Aorta (tissue), 5 donors: ENCODE measurements around the gene CEP170. TPM values are rescaled to one million over a fixed set of nuclear protein-coding genes. Genes with fewer than 3 reads are reported as not detected.
"Not testable (repeated sequence)": the region's sequence is repeated elsewhere in the genome, so short reads cannot be mapped to it uniquely, and the experiment has no call there.

Experiments used
- ATAC-seq: fragments of 200-7000 bp; cut with Tn5 transposase; one replicate; pipeline ENCODE4 v1.9.1; 2022; ENCODE audit warnings: moderate library complexity; ENCODE audit not compliant: low FRiP score
- DNase-seq, 2 donors: peaks; one replicate each; pipeline ENCODE4 v3.0.0-alpha.2; 2020
- H3K27ac ChIP-seq, 2 donors: one replicate each; pipeline ENCODE4 v1.5.1; 2013; ENCODE audit warnings: low read length in 2 of 2, mild to moderate bottlenecking in 2 of 2, moderate library complexity in 2 of 2, control low read depth in 1 of 2, inconsistent platforms in 1 of 2, low read depth in 1 of 2
- H3K27me3 ChIP-seq, 2 donors: one replicate each; pipeline ENCODE4 v1.6.1; 2013; ENCODE audit warnings: control low read depth in 1 of 2, low read length in 1 of 2, mild to moderate bottlenecking in 1 of 2, moderate library complexity in 1 of 2; ENCODE audit not compliant: insufficient read depth in 2 of 2, control insufficient read depth in 1 of 2
- H3K36me3 ChIP-seq, 2 donors: one replicate each; pipeline ENCODE4 v1.6.1; 2013; ENCODE audit warnings: control low read depth in 1 of 2, low read length in 1 of 2, mild to moderate bottlenecking in 1 of 2; ENCODE audit not compliant: insufficient read depth in 2 of 2, control insufficient read depth in 1 of 2
- H3K4me1 ChIP-seq, 2 donors: one replicate each; pipeline ENCODE4 v1.6.1; 2013; ENCODE audit warnings: low read length in 2 of 2, control low read depth in 1 of 2, mild to moderate bottlenecking in 1 of 2, moderate library complexity in 1 of 2; ENCODE audit not compliant: insufficient read depth in 2 of 2, control insufficient read depth in 1 of 2
- H3K4me3 ChIP-seq, 2 donors: one replicate each; pipeline ENCODE4 v1.5.1; 2013; ENCODE audit warnings: low read length in 2 of 2, control low read depth in 1 of 2, mild to moderate bottlenecking in 1 of 2
- H3K9me3 ChIP-seq: one replicate; pipeline ENCODE4 v1.6.1; 2013; ENCODE audit warnings: mild to moderate bottlenecking, low read length; ENCODE audit not compliant: control insufficient read depth
- WGBS, 2 donors: extraction: QIAGEN DNeasy Blood & Tissue Kit; methylation state at CpG; one replicate each; pipeline ENCODE4 v1.1.7; 2013; 5-methylcytosine and 5-hydroxymethylcytosine counted together
- intact Hi-C, 2 donors: fragments of 100-400 bp; cut with DNase I; formaldehyde crosslinking; loops; one replicate each; pipeline versions ENCODE4 v1.14.2 to v1.15.0; 2022
- polyA plus RNA-seq, 2 donors: library from polyadenylated mRNA; stranded (reverse); fragments of 200-250 nt; gene quantifications; one replicate each; pipeline ENCODE4 v1.2.3, GENCODE V29; 2013
- total RNA-seq, 2 donors: library from RNA; stranded (reverse); fragmentation: NEBNext Ultra II Directional; extraction: Animal tissue kit (Norgen Biotek cat#: 25700); gene quantifications; one replicate each; pipeline ENCODE4 v1.2.1, GENCODE V29; 2021
- donor health status: healthy with polysubstance abuse.
- donor health status: Bipolar disorder and iron deficiency.
- donor health status: DM: no; HTN: no; CAD: no.
- donor health status: DM: no; HTN: no; CAD: no.
- donor health status: DM: yes; HTN: yes; CAD: no.

Gene CEP170
- total and polyA plus RNA-seq, 4 donors, result 12.9 to 120 (median 38.6) TPM

DNA sequence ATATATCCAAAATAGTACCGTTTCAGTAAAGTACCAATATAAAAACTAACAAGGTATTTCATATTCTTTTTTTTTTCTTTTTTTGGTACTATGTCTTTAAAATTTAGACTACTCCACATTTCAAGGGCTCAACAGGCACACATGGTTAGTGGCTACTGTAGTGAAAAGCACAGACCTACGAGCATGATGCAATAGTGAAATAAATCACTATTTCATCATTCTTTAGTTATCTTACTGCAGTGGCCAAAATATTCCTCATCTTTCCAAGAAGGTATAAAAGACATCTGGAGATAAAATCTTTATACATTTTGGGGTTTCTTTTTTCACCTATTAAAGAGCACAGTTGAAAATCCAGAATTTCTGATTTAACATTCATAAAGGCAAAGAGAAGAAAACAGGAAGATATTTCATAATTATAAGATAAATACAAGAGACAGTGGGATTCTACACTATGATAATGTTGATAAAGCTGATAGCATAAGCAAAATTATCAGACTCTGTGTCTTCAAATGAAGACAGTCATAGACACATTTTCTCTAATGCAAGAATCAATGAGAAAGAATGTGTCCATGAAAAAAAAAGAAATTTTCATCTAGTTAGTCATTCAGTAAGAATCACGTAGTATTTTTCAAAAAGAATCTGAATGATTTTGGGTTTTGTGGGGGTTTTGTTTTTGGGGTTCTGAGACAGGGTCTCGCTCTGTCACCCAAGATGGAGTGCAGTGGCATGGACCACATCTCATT, 41.9 kb downstream of the CEP170 start:
- Histone ChIP-seq H3K4me3 (no peak overlapping the region), H3K9me3 (no peaks in the 10 kb centered on the region), H3K36me3 (peaks cover 0 to 1% of the 10 kb centered on the region in 2 donors), H3K27me3 (no peaks in the 10 kb centered on the region), H3K4me1 (no peaks in the 10 kb centered on the region), H3K27ac (no peak overlapping the region)
- DNase-seq (no peak), ATAC-seq (peak; percentile 59)
- intact Hi-C loops, result no loop called here
- 45 to 48% methylated on average over 4 of the region's 4 CpGs for WGBS, 2 donors

DNA sequence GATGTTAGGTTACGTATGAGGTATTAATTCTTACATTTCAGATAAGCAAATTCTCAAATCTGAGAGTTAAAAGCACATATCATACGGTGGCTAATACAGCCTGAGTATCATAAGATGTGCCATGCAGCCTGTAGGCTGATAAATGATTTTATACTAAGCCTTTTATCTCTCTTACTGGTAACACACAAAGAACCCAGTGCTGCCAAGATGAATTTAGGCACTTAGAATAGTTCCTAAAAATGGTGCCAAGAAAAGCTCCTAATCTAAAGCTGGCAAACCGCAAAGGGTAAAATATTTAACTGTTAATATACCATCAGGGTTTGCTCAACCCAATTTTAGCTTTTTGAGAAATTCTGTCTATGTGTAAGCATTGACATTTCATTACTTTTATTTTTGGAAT, 43.1 kb downstream of the CEP170 start:
- ATAC-seq, DNase-seq, H3K27ac ChIP-seq, H3K4me1 ChIP-seq, H3K9me3 ChIP-seq, H3K36me3 ChIP-seq, intact Hi-C loops, H3K27me3 ChIP-seq, H3K4me3 ChIP-seq: not testable (repeated sequence)
- WGBS, 2 donors, result 5 to 6% methylated on average over 2 of the region's 3 CpGs

DNA sequence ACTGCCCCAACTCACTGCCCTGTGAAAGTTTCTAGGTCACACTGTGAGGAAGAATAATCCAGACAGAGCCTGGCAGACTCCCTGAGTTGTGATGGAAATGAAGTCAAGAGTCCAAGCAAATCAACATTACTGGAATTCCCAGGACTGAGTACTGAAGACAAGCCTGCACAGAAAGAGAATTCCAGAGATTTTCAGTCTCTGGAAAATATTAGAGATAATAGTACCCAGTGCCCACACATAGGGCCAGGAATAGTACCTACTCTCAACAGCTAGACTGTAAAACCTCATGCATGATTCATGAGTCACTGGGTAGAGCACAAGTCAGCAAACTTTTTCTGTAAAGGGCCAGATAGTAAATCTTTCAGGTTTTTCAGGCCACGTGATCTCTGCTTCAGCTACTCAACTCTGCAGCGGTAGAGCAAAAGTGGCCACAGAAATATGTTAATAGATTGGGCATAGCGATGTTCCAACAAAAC, 50.0 kb downstream of the CEP170 start:
- WGBS, 2 donors, result 2 to 9% methylated on average over 3 of the region's 3 CpGs
- H3K4me3 ChIP-seq, intact Hi-C loops, H3K27me3 ChIP-seq, DNase-seq, H3K9me3 ChIP-seq, H3K4me1 ChIP-seq, H3K36me3 ChIP-seq: not testable (repeated sequence)
- peak overlapping the region in 1 of 2 donors; percentile 33 for H3K27ac ChIP-seq
- ATAC-seq, result peak; percentile 81

DNA sequence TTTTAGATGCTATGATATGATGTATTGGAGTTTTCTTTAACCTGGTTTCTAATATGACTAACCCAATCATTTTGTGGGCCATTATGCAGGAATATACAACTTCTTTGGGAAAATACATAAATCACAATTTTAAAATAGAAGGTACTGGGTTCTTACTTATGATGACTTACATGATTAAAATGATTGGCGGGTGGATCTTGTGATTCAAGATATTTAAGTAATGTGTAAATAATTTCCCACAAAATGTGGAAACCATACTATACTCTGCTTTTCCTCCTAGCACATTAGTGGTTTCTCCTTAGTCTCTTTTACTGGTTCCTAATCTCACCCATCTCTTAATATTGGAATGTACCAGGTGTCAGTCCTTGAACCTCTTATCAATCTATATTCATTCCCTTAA, 50.7 kb downstream of the CEP170 start:
- ATAC-seq, DNase-seq, intact Hi-C loops, H3K4me1 ChIP-seq, H3K36me3 ChIP-seq, H3K27ac ChIP-seq, H3K27me3 ChIP-seq, H3K9me3 ChIP-seq, H3K4me3 ChIP-seq: not testable (repeated sequence)
- 89 to 92% methylated on average over 1 of the region's 1 CpG for WGBS, 2 donors

DNA sequence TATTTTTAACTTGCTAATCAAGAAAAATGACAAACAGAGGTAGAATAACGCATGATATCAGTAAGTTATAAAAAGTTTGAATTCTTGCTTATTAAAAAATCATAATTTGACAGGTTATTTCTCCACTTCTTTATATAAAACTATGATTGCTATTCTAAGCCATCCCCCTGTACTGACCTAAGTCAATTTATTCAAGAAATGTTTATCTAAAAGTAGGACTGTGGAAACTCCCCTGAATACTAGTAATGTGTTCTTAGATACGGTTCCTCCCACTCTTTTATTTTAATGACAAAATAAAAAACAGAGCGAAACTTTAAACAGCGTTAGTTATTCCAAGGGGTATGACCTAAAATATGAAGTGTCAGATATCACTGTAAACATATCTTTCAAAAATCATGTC, 51.9 kb downstream of the CEP170 start:
- H3K36me3 ChIP-seq, H3K27ac ChIP-seq, H3K9me3 ChIP-seq, H3K27me3 ChIP-seq, ATAC-seq, H3K4me1 ChIP-seq, H3K4me3 ChIP-seq, DNase-seq, intact Hi-C loops: not testable (repeated sequence)
- 11 to 13% methylated on average over 4 of the region's 4 CpGs for whole genome bisulfite sequencing, 2 donors

DNA sequence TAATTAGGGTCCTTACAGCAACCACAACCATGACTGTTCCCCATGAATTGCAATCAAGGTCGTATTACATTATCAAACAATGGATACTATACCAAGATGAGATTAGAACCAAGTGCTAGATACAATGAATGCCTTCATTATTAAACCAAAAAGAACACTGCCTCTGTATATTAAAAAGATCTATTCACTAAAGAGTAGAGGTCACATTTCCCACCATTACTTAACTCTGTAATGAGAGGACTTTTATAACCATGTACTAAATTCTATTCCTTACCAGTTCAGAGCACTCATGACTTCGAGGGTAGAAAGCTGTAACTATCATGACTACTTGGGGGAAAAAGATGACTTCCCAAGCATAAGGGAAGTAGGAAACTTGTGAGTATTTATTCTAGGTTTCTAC, 53.8 kb downstream of the CEP170 start:
- DNase-seq, H3K4me3 ChIP-seq, ATAC-seq, H3K27ac ChIP-seq, H3K27me3 ChIP-seq, H3K4me1 ChIP-seq, intact Hi-C loops, H3K9me3 ChIP-seq, H3K36me3 ChIP-seq: not testable (repeated sequence)
- 90 to 95% methylated on average over 2 of the region's 2 CpGs for WGBS, 2 donors

DNA sequence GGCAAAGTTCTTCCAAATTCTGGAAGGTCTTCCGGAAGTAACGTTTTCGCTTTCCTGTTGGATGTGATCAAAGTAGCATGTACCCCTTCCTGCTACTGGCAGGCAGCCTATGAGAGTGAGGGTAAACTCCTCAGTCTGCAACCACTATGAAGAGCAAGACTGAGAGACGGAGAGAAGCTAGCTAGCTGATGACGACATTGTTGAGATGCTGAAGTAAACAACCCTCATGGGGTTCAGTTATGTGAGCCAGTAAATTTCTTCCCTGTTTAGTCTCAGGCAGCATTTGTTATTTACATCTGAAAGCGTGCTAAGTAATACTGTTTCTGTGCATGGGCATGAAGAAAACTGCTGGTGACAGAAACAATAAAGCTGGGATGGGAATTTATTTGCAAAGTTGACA, 57.6 kb downstream of the CEP170 start:
- intact Hi-C loops, DNase-seq: not testable (repeated sequence)

DNA sequence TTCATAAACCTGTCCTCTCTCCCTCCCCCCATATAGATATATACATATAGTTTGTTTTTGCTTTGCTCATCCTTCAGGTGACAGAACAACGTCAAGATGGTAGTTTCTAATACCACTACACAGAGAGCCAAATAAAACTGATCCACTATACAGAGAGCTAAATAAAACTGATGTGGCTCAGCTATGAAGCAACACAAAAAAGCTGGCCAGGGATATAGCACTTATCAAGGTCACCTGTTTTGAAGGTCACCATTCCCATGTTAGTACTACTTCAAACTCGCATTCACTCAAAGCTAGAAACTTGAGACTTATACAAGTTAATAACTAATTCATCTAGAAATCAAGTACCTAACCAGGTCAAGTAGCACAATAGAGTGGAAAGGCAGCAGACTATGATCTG, 61.8 kb downstream of the CEP170 start:
- 52 to 68% methylated on average over 1 of the region's 2 CpGs for WGBS, 2 donors
- DNase-seq, H3K36me3 ChIP-seq, H3K4me1 ChIP-seq, H3K27me3 ChIP-seq, H3K9me3 ChIP-seq, intact Hi-C loops, ATAC-seq, H3K27ac ChIP-seq, H3K4me3 ChIP-seq: not testable (repeated sequence)

More for the DNA sequence above, 57.6 kb downstream of the CEP170 start:
- 88 to 90% methylated on average over 4 to 6 of the region's 6 CpGs for WGBS, 2 donors
- not testable (repeated sequence) for ATAC-seq, H3K27ac ChIP-seq, H3K4me1 ChIP-seq, H3K36me3 ChIP-seq, H3K9me3 ChIP-seq, H3K27me3 ChIP-seq, H3K4me3 ChIP-seq
